NCI-H2171 (cell line): ENCODE results near the gene PSMD2.
"Not testable (repeated sequence)": the region's sequence is repeated elsewhere in the genome, so short reads cannot be mapped to it uniquely, and the experiment has no call there.

Experiments used
- DNase-seq: peaks from one replicate; lab custom pipeline; 2025; lab: John Stamatoyannopoulos, UW

Gene PSMD2

DNA sequence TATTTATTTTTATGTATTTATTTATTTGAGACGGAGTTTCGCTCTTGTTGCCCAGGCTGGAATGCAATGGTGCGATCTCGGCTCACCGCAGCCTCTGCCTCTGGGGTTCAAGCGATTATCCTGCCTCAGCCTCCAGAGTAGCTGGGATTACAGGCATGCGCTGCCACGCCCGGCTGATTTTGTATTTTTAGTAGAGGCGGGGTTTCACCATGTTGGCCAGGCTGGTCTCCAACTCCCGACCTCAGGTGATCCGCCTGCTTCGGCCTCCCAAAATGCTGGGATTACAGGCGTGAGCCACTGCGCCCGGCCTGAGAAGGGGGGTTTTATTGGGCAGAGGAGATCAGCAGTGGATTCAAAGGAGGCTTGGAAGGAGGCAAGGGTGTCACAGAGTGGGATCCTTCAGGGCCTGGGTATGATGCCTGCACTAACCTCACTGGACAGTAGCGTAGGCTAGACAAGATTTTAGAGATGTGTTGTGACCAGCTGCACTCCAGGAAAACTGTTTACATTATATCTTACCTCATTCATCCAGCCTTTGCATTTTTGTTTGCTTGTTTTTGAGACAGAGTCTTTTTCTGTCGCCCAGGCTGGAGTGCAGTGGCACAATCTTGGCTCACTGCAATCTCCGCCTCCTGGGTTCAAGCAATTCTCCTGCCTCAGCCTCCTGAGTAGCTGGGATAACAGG, 40.6 kb downstream of the PSMD2 start:
- DNase-seq = not testable (repeated sequence)

DNA sequence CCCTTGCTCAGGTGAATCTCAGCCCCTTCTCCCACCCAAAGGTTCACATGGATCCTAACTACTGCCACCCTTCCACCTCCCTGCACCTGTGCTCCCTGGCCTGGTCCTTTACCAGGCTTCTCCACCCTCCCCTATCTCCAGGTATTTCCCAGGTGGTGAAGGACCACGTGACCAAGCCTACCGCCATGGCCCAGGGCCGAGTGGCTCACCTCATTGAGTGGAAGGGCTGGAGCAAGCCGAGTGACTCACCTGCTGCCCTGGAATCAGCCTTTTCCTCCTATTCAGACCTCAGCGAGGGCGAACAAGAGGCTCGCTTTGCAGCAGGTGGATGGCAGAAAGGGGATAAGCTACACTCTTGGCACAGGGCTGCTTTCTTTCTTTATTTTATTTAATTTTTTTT, 42.9 kb downstream of the PSMD2 start:
- DNase-seq = no peak

DNA sequence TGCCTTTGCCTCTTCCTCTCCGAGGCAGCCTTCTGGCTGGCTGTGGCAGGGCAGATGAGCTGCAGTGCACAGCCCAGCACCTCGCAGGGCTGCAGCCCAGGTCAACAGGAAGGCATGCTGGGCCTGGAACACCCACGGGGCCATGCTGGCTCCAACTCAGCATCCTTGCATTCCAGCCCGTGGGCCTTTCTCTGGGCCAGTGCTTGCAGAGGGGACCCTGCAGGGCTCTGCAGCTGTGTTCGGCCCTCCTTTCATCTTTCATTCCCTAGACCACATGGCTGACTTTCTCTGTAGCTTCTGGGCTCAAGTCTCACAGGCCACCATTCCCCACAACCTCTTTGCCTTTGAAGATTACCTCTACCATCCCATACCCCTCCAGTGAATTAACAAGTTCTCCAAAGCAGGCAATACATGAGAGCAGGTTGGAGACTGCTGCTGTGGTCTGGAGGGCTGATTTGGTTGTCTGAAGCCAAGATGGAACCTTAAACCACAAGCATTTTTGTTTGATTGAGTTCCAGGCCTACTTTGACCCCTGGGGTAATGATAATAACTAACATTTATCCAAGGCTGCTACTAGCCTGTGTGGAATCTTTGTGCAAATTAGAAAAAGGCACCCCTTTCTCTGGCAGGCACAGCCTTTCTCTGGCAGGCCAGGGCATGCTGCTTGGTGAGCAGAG, 44.3 kb downstream of the PSMD2 start:
- no peak for DNase-seq

DNA sequence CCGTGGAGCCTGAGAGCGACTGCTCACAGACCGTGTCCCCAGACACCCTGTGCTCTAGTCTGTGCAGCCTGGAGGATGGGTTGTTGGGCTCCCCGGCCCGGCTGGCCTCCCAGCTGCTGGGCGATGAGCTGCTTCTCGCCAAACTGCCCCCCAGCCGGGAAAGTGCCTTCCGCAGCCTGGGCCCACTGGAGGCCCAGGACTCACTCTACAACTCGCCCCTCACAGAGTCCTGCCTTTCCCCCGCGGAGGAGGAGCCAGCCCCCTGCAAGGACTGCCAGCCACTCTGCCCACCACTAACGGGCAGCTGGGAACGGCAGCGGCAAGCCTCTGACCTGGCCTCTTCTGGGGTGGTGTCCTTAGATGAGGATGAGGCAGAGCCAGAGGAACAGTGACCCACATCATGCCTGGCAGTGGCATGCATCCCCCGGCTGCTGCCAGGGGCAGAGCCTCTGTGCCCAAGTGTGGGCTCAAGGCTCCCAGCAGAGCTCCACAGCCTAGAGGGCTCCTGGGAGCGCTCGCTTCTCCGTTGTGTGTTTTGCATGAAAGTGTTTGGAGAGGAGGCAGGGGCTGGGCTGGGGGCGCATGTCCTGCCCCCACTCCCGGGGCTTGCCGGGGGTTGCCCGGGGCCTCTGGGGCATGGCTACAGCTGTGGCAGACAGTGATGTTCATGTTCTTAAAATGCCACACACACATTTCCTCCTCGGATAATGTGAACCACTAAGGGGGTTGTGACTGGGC, 45.7 kb downstream of the PSMD2 start:
- DNase-seq = no peak

GRCh38 chr3:184345317-184346144, 46.5 kb downstream of the PSMD2 start:
- peak; percentile 13 for DNase-seq

- DNase-seq = no peak
These were observed 47.6 kb downstream of the PSMD2 start for GRCh38 chr3:184346480-184347190.

DNA sequence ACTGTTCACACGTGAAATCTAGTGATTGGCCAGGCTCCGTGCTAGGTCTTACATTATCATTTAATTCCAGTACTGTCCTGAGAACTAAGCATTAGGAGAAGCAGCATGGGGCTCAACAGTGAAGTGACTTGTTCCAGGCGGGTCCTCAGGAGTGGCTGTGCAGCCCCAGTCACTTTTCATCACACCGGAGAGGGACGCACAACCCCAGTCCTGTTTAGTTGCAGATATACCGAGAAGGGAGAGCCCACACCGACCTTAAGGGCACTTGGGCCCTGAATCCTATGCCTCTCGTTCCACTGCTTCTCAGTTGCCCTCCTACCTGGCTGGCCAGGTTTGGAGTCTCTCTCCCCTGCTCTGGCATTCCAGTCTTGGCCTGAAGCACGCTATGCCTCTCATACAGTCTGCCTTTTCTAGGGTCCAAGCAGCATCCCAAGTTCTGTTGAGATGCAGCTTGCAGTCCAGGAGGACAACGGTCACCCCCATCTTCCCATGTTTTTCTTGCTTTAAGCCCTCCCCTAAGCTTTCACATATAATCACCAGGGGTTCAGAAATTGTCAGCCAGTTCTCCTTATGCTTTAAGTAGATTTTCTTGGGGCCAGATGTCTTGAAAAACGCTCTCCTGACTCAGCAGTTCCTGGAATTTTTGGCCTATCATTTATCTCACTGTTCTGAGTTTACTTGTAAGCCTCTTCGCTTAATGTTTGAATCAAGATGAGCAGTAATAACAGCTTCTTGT, 48.4 kb downstream of the PSMD2 start:
- no peak for DNase-seq

- no peak for DNase-seq
These were observed 49.0 kb downstream of the PSMD2 start for GRCh38 chr3:184348057-184348382.

DNA sequence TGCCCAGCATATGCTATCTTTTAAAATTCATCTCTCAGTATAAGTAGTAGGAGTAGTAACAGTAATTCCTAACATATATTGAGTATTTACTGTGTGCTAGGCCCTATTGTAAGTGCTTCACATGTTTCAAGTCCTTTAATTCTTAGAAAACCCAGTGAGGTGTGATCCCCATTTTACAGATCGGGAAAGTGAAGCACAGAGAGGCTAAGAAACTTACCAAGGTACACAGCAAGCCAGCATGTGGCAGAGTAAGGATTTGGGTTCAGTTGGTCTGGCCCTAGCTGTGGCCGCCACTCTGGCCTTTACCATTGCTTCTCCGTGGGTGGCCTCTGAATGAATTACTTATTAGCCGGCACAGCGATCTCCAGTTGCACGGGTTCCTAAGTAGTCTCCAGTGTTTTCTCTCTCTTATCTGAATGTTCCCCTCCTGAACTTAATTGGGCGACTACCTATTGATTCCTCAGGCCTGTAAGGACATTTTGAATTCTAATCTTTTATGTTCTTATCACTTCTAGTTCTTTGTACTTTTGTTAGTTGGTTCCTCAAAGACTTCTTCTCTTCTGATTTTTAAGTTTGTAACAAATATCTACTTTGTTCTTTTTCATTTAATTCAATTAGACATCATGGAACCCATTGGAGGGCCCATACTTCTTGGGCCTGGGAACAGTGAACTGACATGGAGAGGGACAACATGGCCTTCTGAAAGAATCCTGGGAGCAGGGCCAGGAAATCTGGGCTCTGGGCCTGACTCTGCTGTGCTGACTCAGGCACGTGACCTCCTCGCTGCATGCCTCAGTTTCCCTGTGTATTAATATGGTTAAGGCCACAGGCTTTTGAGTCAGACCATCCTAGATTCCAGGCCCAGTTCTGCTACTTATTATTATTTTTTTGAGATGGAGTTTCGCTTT, 50.8 kb downstream of the PSMD2 start:
- DNase-seq = no peak

DNA sequence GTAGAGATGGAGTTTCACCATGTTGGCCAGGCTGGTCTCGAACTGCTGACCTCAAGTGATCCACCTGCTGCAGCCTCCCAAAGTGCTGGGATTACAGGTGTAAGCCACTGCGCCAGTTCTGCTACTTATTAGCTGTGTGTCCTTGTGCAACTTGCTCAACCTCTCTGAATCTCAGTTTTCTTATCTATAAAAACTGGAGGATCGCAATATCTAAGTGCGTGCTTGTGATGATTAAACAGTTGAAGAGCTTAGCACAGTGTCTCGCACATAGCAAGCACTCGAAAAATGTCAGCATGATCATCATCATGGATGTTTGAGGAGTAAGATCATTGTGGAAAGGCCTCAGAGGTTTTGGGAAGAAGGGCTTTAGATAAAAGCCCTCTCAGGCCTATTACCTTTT, 51.6 kb downstream of the PSMD2 start:
- no peak for DNase-seq

GRCh38 chr3:184351511-184352148, 52.6 kb downstream of the PSMD2 start:
- DNase-seq = no peak

DNA sequence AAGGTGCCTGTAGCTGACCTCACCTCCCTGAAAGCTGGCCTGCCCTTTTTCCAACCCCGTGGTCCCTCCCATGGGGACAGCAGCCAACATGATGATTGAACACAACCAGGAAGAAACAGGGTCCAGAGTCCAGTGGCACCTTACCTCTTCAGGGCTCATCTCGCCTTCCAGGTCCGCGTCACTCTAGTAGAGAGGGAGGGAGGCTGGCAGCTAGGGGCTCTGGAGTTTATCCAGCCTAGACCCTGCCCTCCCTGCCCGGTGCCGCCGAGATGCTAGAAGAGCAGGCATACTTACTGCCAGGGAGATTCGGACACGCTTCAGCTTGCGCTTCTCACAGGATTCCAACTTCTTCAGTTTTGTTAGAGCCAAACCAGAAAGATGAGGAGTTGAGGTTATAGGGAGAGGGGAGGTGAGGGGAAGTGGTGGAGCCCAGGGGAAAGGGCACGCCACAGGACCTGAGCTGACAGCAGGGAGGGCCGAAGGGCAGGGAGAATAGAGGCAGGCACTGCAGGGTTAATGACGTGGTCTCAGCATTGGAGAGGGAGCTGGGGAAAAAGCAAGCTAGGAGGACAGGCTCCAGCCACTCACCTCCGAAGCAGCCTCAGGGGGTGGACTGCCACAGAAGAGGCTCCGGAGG, 53.2 kb downstream of the PSMD2 start:
- no peak for DNase-seq

DNA sequence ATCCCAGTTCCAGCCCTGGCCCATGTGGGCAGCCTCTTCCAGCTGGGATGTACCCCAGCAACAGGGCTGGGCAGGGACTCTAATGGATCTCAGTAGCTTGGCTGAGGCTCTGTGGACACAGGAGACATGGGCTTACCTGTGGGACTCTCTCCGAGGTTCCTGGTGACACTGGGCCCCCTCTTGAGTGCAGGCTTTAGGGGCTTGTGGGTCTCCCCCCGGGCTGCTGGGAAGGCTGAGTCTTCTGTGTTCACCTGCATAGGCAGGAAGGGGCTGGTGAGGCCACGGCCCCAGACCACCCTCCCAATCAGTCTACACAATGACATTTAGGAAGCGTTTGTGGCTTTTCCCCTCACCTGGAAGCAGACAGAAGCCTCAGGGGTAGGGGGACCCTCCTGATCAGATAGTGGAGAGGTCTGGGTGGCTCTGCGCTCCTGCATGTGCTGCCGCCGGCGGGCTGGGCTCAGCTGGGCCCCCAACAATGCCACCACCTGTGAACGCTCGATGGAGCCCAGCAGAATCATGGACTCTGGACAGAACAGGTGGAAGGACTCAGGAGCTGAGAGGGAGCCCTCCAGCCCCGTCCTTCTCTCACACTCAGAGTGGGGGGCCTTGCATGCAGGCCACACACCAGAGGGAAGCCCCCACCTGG, 54.0 kb downstream of the PSMD2 start:
- no peak for DNase-seq

DNA sequence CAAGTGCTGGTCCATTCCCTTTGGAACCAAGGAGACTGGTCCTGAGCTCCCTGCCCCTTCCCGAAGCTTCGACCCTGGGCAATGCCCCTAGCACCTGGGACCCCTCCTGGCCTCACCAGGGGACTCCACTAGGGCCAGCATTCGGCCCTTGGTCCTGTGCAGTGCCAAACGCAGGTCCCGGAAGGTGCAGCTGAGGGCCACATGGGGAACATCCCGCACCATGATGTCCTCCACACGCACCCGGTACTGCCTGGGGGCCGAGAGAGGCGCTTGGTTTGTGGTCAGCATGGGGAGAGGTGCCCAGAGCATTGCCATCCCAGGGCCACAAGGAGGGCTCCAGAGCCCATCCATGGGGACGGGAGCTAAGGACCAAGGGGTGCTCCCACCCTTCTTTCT, 54.5 kb downstream of the PSMD2 start:
- no peak for DNase-seq

DNA sequence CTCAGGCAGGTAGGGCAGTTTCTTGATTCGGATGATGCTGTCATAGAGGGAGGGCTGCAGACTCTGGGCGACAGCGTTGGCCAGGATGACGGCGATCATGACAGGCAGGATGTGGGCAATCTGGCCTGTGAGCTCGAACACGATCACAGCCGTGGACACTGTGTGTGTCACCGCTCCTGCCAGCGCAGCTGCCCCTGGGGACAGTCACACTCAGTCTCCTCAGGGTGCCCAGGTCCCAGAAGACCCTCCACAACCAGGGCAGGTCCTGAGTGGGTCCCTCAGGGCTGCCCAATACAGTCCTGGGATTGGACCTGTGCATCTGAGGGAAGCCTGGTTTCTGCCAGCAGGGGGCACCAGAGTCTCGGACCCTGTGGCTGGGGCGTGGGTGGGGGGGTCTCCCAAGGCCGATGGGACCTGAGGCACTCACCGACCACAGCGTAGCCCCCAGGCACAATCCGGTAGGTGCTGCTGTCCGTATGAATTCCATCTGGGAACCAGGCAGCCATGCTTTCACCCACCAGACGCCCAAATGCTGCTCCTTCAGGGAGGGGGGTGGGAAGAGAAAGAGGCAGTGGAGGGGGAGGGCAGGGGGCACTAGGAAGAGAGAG, 55.2 kb downstream of the PSMD2 start:
- no peak for DNase-seq

DNA sequence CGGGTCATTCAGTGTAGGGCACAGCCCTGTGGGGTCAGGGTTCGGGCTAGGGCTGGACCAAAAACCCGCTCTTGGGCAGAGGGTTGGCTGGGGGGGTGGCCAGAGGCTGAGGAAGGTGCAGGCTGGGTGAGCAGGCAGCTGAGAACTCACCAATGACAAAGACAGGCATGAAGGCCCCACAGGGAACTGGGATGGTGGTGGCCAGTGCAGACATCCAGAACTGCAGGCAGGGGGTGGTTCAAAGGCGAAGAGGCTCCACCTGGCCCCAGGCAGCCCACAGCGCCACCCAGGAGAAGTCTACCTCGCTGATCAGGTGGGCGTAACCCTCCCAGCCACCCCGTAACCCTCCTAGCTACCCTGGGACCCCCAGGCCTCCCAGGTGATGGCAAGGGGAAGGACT, 55.7 kb downstream of the PSMD2 start:
- no peak for DNase-seq

DNA sequence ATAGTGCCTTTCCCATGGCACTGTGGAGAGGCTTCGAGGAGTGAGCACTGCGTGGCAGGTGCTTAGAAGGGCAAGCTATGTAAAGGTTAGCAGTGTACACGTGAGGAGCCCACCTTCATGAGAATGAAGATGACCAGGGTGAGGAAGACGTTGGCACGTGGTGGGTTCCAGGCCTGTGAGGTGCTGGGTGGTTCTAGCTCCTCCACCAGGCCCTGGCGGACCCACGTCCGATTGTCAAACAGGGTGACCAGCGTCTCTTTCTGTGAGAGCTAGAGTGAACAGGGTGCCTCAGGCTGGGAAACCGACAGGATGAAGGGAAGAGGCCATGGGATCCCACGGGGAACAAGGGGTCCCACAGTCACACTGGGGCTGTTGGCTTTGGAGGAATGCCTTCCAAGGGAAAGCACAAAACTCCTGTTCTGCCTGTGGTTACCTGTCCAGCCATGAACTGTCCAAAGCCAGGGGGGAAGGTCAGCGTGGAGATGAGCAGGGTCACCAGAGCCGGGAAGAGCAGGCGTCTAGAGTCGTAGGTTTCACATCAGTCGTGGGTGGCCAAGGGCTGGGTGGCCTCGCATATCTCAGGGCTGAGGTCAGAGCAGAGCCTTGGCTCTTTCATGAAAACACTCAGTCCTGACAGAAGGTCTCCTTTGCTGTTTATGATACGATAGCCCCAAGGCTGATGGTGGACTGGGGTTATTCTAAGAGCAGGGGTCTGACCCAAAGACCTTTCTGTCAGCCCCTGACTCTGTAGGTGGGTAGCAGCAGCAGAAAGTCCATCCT, 56.4 kb downstream of the PSMD2 start:
- no peak for DNase-seq
